ACC112 (cell line): ENCODE results near the gene CD74.
"Not testable (repeated sequence)": the region's sequence is repeated elsewhere in the genome, so short reads cannot be mapped to it uniquely, and the experiment has no call there.

Experiments
- H2AFZ ChIP-seq: fragments of 200-600 bp; sonication (generic); one replicate; pipeline ENCODE4 v1.6.0; 2017; ENCODE audit warnings: antibody characterized with exemption, low read length; ENCODE audit not compliant: unreplicated experiment
- H3K27ac ChIP-seq: fragments of 200-600 bp; sonication (generic); 2 replicates; pipeline ENCODE4 v1.5.1; 2014; ENCODE audit warnings: low read depth, mild to moderate bottlenecking, antibody characterized with exemption, low read length, moderate library complexity
- H3K27me3 ChIP-seq: fragments of 200-600 bp; sonication (generic); 2 replicates; pipeline ENCODE4 v1.6.1; 2014; ENCODE audit warnings: mild to moderate bottlenecking, antibody characterized with exemption, low read length, moderate library complexity, mixed read lengths; ENCODE audit not compliant: insufficient read depth
- H3K36me3 ChIP-seq: fragments of 200-600 bp; sonication (generic); 2 replicates; pipeline ENCODE4 v1.6.1; 2016; ENCODE audit warnings: mild to moderate bottlenecking, antibody characterized with exemption, low read length, moderate library complexity, mixed read lengths; ENCODE audit not compliant: insufficient read depth
- H3K4me1 ChIP-seq: fragments of 200-600 bp; sonication (generic); one replicate; pipeline ENCODE4 v1.6.1; 2016; ENCODE audit warnings: low read length, mixed read lengths; ENCODE audit not compliant: insufficient read depth, unreplicated experiment, control insufficient read depth
- H3K4me3 ChIP-seq: fragments of 200-600 bp; sonication (generic); 2 replicates; pipeline ENCODE4 v1.5.1; 2014; ENCODE audit warnings: mild to moderate bottlenecking, low read depth, low read length
- H3K79me2 ChIP-seq: fragments of 200-600 bp; sonication (generic); one replicate; pipeline ENCODE4 v1.6.0; 2016; ENCODE audit warnings: low read length; ENCODE audit not compliant: control insufficient read depth, unreplicated experiment, insufficient read depth

Gene CD74

GRCh38 chr5:150412319-150413175, at the start of gene CD74:
TSS of gene CD74 (minus strand) at chr5:150412910. CDS start at chr5:150412749, 161 bp downstream.
- Histone ChIP-seq H2AFZ (peak within 1 kb of the TSS; percentile 54), H3K27ac (peak within 1 kb of the TSS; percentile 9; the same call in 1 of the 2 replicates), H3K36me3 (no peaks in the 10 kb centered on the region), H3K79me2 (no peaks in the 10 kb centered on the region), H3K27me3 (no peaks in the 10 kb centered on the region), H3K4me3 (peak within 1 kb of the TSS; percentile 63), H3K4me1 (peaks cover 4% of the 10 kb centered on the region)

- H3K27ac ChIP-seq = no peak overlapping the region
- H2AFZ ChIP-seq = no peak overlapping the region
- no peaks in the 10 kb centered on the region for H3K36me3 ChIP-seq
- H3K27me3 ChIP-seq = no peaks in the 10 kb centered on the region
- no peaks in the 10 kb centered on the region for H3K79me2 ChIP-seq
- peaks cover 13% of the 10 kb centered on the region for H3K4me1 ChIP-seq
- H3K4me3 ChIP-seq = no peak overlapping the region
Measured at GRCh38 chr5:150461231-150461630, 48.5 kb upstream of the CD74 start.

- H3K4me3 ChIP-seq = no peak overlapping the region
- H3K79me2 ChIP-seq = no peaks in the 10 kb centered on the region
- H3K27me3 ChIP-seq = no peaks in the 10 kb centered on the region
- no peaks in the 10 kb centered on the region for H3K36me3 ChIP-seq
- no peak overlapping the region for H2AFZ ChIP-seq
- H3K27ac ChIP-seq = no peak overlapping the region
- peaks cover 13% of the 10 kb centered on the region for H3K4me1 ChIP-seq
Measured at GRCh38 chr5:150460781-150461180, 48.1 kb upstream of the CD74 start.

- Histone ChIP-seq H3K27me3 (no peaks in the 10 kb centered on the region), H3K79me2 (no peaks in the 10 kb centered on the region), H3K36me3 (no peaks in the 10 kb centered on the region), H3K27ac (no peak overlapping the region), H2AFZ (no peak overlapping the region), H3K4me1 (peaks cover 6% of the 10 kb centered on the region), H3K4me3 (peak overlapping the region; percentile 25; the same call in 1 of the 2 replicates)
Measured at GRCh38 chr5:150458802-150459557, 46.3 kb upstream of the CD74 start.

- Histone ChIP-seq H3K27me3 (no peaks in the 10 kb centered on the region), H3K4me3 (no peak overlapping the region), H3K36me3 (no peaks in the 10 kb centered on the region), H3K4me1 (peaks cover 6% of the 10 kb centered on the region), H3K27ac (no peak overlapping the region), H2AFZ (no peak overlapping the region), H3K79me2 (no peaks in the 10 kb centered on the region)
Measured at GRCh38 chr5:150457562-150458240, 45.0 kb upstream of the CD74 start.

GRCh38 chr5:150457121-150457520, 44.4 kb upstream of the CD74 start:
- H3K4me1 ChIP-seq = peaks cover 6% of the 10 kb centered on the region
- H3K36me3 ChIP-seq = no peaks in the 10 kb centered on the region
- no peak overlapping the region for H3K4me3 ChIP-seq
- H3K79me2 ChIP-seq = no peaks in the 10 kb centered on the region
- H2AFZ ChIP-seq = no peak overlapping the region
- H3K27ac ChIP-seq = no peak overlapping the region
- no peaks in the 10 kb centered on the region for H3K27me3 ChIP-seq

- no peak overlapping the region for H2AFZ ChIP-seq
- peaks cover 6% of the 10 kb centered on the region for H3K4me1 ChIP-seq
- no peaks in the 10 kb centered on the region for H3K36me3 ChIP-seq
- H3K27me3 ChIP-seq = no peaks in the 10 kb centered on the region
- H3K27ac ChIP-seq = no peak overlapping the region
- no peaks in the 10 kb centered on the region for H3K79me2 ChIP-seq
- H3K4me3 ChIP-seq = no peak overlapping the region
Measured at GRCh38 chr5:150454492-150455229, 42.0 kb upstream of the CD74 start.

- H3K27me3 ChIP-seq, H3K36me3 ChIP-seq, H3K27ac ChIP-seq, H3K4me1 ChIP-seq, H3K4me3 ChIP-seq, H2AFZ ChIP-seq, H3K79me2 ChIP-seq: not testable (repeated sequence)
Measured at GRCh38 chr5:150454027-150454426, 41.3 kb upstream of the CD74 start.

- Histone ChIP-seq H3K27me3 (no peaks in the 10 kb centered on the region), H3K36me3 (peaks cover 8% of the 10 kb centered on the region; the same call in 1 of the 2 replicates), H3K4me1 (peaks cover 2% of the 10 kb centered on the region), H3K79me2 (peaks cover 16% of the 10 kb centered on the region), H3K4me3 (no peak overlapping the region), H2AFZ (no peak overlapping the region), H3K27ac (no peak overlapping the region)
Measured at GRCh38 chr5:150452914-150453313, 40.2 kb upstream of the CD74 start.

GRCh38 chr5:150451594-150451993, 38.9 kb upstream of the CD74 start:
- Histone ChIP-seq H2AFZ (no peak overlapping the region), H3K36me3 (peaks cover 18% of the 10 kb centered on the region), H3K4me3 (no peak overlapping the region), H3K27me3 (no peaks in the 10 kb centered on the region), H3K4me1 (peaks cover 15% of the 10 kb centered on the region), H3K27ac (no peak overlapping the region), H3K79me2 (peaks cover 29% of the 10 kb centered on the region)
